ES-I3 (cell line): Measurements from ENCODE around the gene TOP2B.

Source experiments
- H3K36me3 ChIP-seq: 2 replicates; pipeline ENCODE4 v1.6.1; 2013; ENCODE audit warnings: mild to moderate bottlenecking, low read length, control low read depth, moderate library complexity; ENCODE audit not compliant: insufficient read depth
- H3K4me1 ChIP-seq: 2 replicates; pipeline ENCODE4 v1.6.1; 2013; ENCODE audit warnings: mild to moderate bottlenecking, control low read depth, low read length; ENCODE audit not compliant: insufficient read depth
- H3K9ac ChIP-seq: 2 replicates; pipeline ENCODE4 v1.6.1; 2013; ENCODE audit warnings: low read depth, mild to moderate bottlenecking, low read length, moderate library complexity
- H3K9me3 ChIP-seq: 2 replicates; pipeline ENCODE4 v1.6.1; 2013; ENCODE audit warnings: mild to moderate bottlenecking, low read length, moderate library complexity; ENCODE audit not compliant: control insufficient read depth, insufficient read depth

Gene TOP2B

DNA sequence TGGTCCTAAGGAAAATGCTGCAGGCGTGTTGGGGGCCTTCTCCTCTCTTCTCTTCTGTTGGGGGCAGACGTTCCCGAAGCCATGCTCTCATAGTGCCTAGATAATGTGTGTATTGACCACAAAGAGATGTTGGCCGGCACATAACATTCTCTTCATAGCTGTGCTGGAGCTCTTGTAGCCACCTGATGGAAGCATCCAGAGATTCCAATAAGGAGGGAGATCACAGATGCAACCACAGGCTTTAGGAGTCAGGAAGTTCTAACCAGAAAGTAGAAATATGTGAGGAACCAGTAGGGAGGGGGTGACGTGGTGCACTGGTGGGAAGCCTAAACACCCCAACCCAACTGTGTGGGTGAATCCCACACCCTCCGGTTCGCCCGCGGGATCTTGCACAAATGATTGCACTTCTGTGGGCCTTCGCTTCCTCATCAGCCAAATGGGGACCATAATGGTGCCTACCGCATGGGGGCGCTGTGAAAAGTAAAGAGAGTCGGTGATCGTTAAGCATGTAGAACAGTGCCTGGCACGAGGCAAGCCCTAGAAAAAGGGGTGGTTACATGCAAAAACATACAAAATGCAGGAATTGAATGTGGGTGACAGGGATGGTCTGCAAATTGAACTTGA, 87.8 kb downstream of the TOP2B start:
- Histone ChIP-seq H3K4me1 (peaks cover 12% of the 10 kb centered on the region; the same call in 1 of the 2 replicates), H3K9me3 (no peaks in the 10 kb centered on the region), H3K36me3 (no peaks in the 10 kb centered on the region), H3K9ac (no peak overlapping the region)

DNA sequence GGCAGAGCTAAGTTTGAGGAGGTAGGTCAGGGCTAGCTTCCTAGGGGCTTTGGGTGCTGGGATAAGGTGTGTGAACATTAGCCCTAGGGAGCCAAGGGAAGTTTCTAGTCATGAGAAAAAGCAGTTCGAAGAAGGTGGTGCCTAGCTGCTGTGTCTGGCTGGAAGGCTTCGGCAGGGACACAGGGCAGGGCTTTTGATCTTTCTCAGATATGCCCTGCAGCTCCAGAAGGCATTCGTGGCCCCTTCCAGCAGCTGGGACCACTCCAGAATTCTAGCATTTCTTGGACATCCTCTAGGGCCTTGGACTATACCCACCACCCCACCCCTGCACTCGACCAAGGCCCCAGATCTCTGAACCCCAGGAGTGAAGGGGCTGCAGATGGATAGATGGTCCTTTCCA, 88.6 kb downstream of the TOP2B start:
- Histone ChIP-seq H3K9ac (no peak overlapping the region), H3K36me3 (no peaks in the 10 kb centered on the region), H3K4me1 (peaks cover 12% of the 10 kb centered on the region; the same call in 1 of the 2 replicates), H3K9me3 (no peaks in the 10 kb centered on the region)

DNA sequence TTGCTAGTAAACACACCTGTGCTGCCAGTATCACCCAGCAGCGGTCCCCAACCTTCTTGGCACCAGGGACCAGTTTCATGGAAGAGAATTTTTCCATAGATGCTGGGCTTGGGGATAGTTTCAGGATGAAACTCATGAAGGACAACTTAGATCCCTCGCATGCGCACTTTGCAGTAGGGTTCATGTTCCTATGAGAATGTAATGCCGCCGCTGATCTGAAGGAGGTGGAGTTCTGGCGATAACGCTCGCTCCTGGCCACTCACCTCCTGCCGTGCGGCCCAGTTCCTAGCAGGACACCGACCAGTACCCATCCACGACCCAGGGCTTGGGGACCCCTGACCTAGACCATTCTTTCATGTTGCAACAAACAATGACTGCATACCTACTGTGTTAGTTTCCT, 89.7 kb downstream of the TOP2B start:
- H3K4me1 ChIP-seq, result peaks cover 12% of the 10 kb centered on the region; the same call in 1 of the 2 replicates
- H3K9me3 ChIP-seq, result no peaks in the 10 kb centered on the region
- no peak overlapping the region for H3K9ac ChIP-seq
- no peaks in the 10 kb centered on the region for H3K36me3 ChIP-seq

DNA sequence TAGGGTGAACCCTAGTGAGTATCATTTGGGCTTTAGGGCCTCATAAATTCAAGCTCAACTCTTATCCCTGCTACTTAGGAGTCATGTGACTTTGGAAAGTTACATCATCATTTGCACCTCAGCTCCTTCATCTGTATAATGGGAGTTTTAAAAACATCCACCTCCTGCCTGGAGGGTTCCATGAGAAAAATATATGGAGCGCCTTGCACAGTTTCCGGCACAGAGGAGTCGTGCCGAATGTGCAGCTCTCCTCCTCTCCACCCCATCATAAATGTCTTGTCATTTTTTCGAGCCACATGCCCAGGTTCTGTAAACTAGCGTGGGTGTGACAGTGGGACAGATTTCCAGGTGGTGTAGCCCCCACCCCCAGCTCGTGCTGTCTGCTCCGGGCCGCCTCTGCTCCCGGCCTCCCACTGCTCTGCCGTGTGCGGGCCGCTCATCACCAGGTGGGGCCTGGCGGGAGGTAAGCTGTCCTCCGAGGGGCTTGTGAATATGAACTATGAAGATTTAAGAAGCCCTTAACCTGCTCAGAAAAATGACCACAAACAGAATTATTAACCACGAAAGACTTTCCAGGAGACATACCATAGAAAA, 90.4 kb downstream of the TOP2B start:
- H3K9me3 ChIP-seq, result no peaks in the 10 kb centered on the region
- H3K9ac ChIP-seq, result no peak overlapping the region
- H3K36me3 ChIP-seq, result no peaks in the 10 kb centered on the region
- peaks cover 12% of the 10 kb centered on the region; the same call in 1 of the 2 replicates for H3K4me1 ChIP-seq

DNA sequence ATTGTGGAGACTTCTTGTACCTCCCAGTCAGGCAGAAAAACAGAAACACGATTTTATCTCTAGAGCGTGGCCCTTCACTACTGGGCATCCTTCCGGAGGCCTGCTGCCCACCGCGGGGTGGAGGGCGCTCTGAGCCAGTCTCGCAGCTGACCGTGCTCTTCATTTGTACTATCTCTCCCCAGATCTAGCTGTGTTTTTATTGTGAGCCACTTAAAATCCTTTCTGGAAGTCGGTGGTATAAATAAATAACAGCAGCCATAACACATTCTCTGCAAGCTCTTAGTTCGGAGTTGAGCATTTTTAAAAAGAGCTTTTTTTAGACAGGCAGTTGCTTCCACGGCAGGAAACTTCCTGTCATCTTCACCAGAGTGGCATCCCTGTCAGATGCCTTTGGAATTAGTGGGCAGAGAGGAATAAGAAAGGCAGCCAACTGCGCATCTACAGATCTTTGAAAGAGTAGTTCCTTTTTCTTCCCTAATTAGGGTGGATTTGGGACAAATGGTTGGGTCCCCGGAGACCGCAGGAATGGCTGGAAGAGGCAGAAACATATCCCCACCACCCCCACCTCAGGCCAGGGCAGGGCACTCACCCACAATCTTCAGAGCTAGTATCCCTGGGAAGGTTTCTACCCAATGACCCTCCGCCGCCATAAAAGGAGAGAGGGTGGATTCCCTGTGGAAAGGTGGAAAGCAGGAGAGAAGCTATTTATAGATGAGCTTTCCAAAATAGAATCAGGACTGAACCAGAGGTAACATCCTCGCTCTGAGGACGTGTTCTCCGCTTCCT, 91.1 kb downstream of the TOP2B start:
- Histone ChIP-seq H3K9me3 (no peaks in the 10 kb centered on the region), H3K36me3 (no peaks in the 10 kb centered on the region), H3K9ac (no peak overlapping the region; the same call in 1 of the 2 replicates), H3K4me1 (peaks cover 12% of the 10 kb centered on the region; the same call in 1 of the 2 replicates)

DNA sequence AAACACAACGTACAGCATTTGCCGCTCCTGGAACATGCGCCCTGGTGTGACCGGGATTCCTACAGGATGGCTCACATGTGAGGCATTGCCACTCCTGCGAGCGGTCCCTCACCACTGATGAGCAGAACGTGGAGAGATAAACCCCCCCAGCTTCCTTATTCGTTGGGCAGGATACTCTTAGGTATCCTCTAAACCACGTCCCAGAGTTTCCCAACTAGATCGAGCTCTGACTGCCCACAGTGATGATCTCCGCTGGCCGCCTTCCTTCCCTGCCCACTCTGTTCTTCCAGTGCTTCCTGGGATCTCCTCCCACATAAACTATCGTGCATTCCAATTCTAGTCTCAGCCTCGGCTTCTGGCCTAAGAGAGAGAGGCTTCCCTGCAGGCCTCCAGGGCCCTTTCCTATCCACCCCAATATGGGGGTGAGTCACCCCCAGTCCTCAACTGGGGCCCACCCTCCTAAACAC, 91.8 kb downstream of the TOP2B start:
- Histone ChIP-seq H3K4me1 (peaks cover 12% of the 10 kb centered on the region; the same call in 1 of the 2 replicates), H3K9me3 (no peaks in the 10 kb centered on the region), H3K9ac (no peak overlapping the region; the same call in 1 of the 2 replicates), H3K36me3 (no peaks in the 10 kb centered on the region)

DNA sequence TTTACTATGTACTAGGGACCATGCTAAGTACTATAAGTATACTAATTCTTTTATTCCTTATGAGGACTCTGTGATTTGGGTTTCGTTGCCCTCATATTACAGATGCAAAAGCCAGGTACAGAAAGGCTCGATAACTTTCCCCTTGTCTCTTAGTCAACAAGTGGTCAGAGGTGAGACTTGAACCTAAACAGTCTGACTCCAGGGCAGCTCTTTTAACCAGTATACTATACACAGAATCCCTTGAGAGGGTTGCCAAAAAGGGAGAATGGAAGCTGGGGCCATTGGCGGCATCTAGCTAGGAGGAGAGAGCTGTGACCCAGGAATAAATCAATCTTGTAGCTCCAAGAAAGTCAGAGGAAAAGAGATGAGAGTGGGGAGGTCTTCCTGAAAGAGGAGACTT, 92.4 kb downstream of the TOP2B start:
- Histone ChIP-seq H3K36me3 (no peaks in the 10 kb centered on the region), H3K9ac (no peak overlapping the region), H3K4me1 (peaks cover 12% of the 10 kb centered on the region; the same call in 1 of the 2 replicates), H3K9me3 (no peaks in the 10 kb centered on the region)

DNA sequence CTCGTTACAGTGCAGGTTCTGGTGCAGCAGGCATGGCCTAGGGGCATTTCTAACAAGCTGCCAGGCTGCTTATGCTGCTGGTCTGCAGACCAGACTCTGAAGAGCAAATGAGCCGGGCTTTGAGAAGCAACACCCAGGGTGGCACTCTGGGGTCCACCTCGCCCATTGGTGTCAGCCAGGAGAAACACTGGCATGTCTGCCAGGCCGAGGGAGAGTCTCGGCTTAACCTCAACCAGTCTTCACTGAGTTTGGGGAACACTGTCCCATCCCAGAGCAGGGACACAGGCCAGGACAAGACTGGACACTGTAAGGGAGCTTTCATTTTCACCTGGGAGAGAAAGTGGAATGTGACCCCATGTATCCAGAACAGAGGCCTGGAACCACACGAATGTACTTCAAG, 93.4 kb downstream of the TOP2B start:
- Histone ChIP-seq H3K36me3 (no peaks in the 10 kb centered on the region), H3K9ac (no peak overlapping the region), H3K4me1 (peaks cover 12% of the 10 kb centered on the region; the same call in 1 of the 2 replicates), H3K9me3 (no peaks in the 10 kb centered on the region)

DNA sequence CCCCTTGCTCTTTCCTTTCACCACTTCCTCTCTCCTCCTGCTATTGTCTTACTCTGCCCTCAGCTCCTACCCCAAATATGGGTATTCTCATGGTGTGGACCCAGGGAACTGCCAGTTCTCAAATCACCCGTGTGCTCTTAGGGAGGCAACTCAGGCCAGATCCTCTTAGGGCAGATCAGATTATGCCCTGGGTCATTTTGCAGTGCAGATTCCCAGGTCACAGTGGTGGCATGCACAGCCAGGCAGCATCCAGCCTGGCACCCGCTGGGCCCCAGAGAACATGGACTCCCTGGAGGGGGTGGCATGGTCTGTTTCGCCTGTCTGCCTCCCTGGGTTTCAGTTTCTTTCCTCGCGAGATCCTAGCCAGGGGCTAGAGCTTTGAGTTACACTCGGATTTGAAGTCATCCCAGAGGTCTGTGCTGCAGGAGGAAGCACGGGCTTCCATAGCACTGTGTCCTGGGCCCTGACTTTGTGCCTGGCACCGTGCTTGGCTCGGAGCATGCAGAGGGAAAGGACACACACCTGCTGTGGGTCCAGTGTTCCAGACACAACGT, 96.1 kb downstream of the TOP2B start:
- Histone ChIP-seq H3K36me3 (no peaks in the 10 kb centered on the region), H3K9ac (no peak overlapping the region), H3K9me3 (no peaks in the 10 kb centered on the region), H3K4me1 (peaks cover 12% of the 10 kb centered on the region; the same call in 1 of the 2 replicates)

DNA sequence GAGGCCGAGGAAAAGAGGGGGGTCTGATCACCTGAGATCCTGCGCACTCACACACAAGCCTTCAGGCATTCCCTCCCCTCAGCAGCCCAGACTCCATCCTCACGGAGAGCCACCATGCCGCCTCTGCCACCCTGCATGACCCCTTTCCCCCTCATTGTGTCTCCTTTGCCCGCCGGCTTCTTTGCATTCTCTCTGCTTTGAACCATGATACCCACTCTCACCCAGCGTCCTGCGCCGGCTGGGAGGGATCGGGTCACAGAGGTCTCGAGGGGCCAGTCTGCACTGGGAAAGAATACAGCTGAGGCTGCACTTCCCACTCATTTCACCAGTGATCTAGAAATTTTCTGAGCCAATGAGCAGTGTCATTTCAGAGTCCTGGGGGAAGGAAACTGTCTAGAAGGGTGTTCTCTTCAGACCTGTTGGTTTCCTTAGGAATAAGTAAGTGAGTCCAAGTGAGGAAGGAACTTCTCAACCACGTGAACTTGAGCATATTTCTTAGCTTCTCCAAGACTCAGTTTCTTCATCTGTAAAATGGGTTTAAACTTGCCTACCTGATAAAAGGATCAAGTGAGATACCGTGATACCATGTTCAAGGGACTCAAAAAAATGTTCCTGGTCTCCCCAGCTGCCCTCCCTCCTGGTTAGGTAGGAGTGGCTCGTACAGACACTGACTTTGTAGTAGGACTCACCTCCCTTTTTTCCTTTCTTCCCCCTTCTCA, 96.7 kb downstream of the TOP2B start:
- Histone ChIP-seq H3K36me3 (no peaks in the 10 kb centered on the region), H3K4me1 (0 out of 2 replicates have a peak, but pooled peaks cover 6% of the 10 kb centered on the region), H3K9ac (no peak overlapping the region), H3K9me3 (no peaks in the 10 kb centered on the region)

DNA sequence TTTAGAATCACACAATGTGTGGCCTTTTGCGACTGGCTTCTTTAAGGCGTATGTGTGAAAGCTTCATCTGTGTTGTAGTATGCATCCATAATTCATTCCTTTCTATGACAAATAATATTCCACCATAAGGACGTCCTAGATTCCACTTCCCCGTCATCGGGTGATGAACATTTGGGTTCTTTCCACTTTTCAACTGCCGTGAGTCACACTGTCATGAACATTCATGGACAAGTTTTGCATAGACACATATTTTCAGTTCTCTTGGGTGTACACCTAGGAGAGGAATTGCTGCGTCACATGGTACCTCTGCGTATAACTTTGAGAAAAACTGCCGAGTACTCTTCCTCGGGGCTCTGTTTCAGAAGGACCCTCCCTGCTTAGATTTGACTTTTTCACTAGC, 97.3 kb downstream of the TOP2B start:
- H3K9me3 ChIP-seq, result no peaks in the 10 kb centered on the region
- H3K4me1 ChIP-seq, result 0 out of 2 replicates have a peak, but pooled peaks cover under 1% of the 10 kb centered on the region
- no peak overlapping the region for H3K9ac ChIP-seq
- H3K36me3 ChIP-seq, result no peaks in the 10 kb centered on the region

DNA sequence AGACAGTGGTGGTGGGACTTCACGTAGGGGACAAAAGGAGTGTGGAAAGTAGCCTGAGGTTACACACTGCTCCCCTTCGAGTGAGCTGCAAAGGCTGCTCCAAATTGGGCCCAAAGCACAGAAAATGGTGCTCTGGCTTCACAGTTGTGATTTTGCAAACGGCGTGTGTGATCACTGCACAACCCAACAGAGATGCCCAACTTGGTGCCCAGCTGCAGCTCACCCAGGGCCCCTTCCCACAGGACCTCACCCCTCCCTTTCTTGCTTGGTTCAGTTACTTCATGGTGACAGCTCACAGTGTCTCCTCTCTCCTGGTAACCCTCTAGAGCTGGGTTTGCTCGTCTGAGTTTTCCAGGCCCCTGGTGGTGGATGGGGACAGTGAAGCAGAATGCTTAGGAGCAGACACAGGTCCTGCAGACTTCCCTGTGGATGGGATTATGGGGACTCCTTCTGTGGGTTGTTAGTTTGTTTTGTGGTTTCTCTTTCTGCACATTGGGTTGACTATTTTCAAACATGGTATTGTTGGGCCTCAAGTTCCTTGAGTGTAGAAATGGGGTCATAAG, 98.3 kb downstream of the TOP2B start:
- H3K36me3 ChIP-seq, result no peaks in the 10 kb centered on the region
- H3K4me1 ChIP-seq, result no peaks in the 10 kb centered on the region
- no peak overlapping the region for H3K9ac ChIP-seq
- no peaks in the 10 kb centered on the region for H3K9me3 ChIP-seq

DNA sequence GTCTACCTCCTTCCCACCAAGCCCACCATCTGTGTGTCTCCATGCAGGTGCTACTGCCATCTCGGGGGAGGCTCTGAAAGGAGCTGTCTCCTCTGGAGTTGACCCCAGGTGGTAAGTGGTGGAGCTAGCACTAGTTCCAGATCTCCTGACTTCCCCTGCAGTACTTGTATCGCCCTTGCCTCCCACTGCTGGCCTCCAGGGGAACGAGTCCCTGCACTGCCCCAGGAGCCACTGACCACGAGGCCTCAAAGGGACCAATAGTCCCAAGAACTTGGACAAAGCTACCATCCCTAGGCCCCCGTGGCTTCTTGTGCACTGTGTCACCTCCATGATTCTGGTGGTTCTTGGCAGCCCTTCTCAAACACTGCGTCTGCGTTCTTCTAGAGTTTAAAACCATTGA, 98.9 kb downstream of the TOP2B start:
- no peak overlapping the region for H3K9ac ChIP-seq
- H3K36me3 ChIP-seq, result no peaks in the 10 kb centered on the region
- no peaks in the 10 kb centered on the region for H3K4me1 ChIP-seq
- no peaks in the 10 kb centered on the region for H3K9me3 ChIP-seq

DNA sequence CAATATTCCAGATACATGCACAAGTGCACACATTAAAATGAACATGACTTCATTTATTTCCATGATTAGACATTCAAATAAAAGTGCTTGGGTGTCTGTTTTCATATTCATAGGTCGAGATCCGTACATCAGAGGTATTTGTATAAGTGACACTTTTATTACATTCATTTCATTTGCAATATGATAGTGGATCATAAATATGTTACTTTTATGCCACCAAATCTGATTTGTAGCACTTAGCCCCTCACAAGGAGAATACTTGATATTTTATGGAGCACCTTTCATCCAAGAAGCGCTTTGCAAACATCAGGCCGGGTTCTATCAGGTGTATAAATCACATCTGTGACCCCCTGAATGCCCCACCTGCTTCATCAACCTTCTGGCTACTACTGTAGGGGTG, 100.6 kb downstream of the TOP2B start:
- Histone ChIP-seq H3K9ac (no peak overlapping the region), H3K4me1 (no peaks in the 10 kb centered on the region), H3K9me3 (no peaks in the 10 kb centered on the region), H3K36me3 (no peaks in the 10 kb centered on the region)
